IMR-90 (cell line): ENCODE data around the gene NELFCD.

Experiments used
- CEBPB ChIP-seq: IDR thresholded peaks from 2 replicates; pipeline ENCODE4 v1.6.1; 2012; ENCODE audit warnings: low read depth, low read length, improper control_type of control experiment
- CTCF ChIP-seq: conservative IDR thresholded peaks from 2 replicates; pipeline ENCODE4 v1.5.1; 2012; ENCODE audit warnings: mild to moderate bottlenecking, low read depth, low read length, improper control_type of control experiment
- MAZ ChIP-seq: IDR thresholded peaks from 2 replicates; pipeline ENCODE4 v1.6.1; 2012; ENCODE audit warnings: low read depth, mild to moderate bottlenecking, low read length, improper control_type of control experiment, moderate library complexity, borderline replicate concordance
- MXI1 ChIP-seq: IDR thresholded peaks from 2 replicates; pipeline ENCODE4 v1.6.1; 2012; ENCODE audit warnings: low read depth, mild to moderate bottlenecking, low read length, moderate library complexity, borderline replicate concordance
- POLR2A ChIP-seq: IDR thresholded peaks from 2 replicates; pipeline ENCODE4 v1.6.1; 2012; ENCODE audit warnings: mild to moderate bottlenecking, low read depth, low read length
- RCOR1 ChIP-seq: IDR thresholded peaks from 2 replicates; pipeline ENCODE4 v1.6.1; 2012; ENCODE audit warnings: mild to moderate bottlenecking, low read length, improper control_type of control experiment; ENCODE audit not compliant: insufficient replicate concordance
- RFX5 ChIP-seq: IDR thresholded peaks from 2 replicates; pipeline ENCODE4 v1.8.0; 2012; ENCODE audit warnings: low read depth, mild to moderate bottlenecking, low read length, moderate library complexity
- SMC3 ChIP-seq: fragments of 150-350 bp; IDR thresholded peaks from 2 replicates; pipeline ENCODE4 v1.6.1; 2016; ENCODE audit warnings: low read depth, mild to moderate bottlenecking, antibody characterized with exemption, low read length, moderate library complexity

GRCh38 chr20:58994390-58995159 is 13.5 kb downstream of the NELFCD start:
- TF ChIP-seq CEBPB (no peak), POLR2A (no peak), RFX5 (no peak), MAZ (no peak), CTCF (no peak), SMC3 (no peak), MXI1 (no peak), RCOR1 (no peak)
